GM10266 (cell line): ENCODE measurements around the gene ASIC5.

ENCODE experiments used
- DNase-seq: peaks from one replicate; pipeline ENCODE4 v3.0.0; 2012; ENCODE audit errors: extremely low spot score
- CTCF ChIP-seq: IDR thresholded peaks from 2 replicates; pipeline ENCODE4 v1.5.1; 2012; ENCODE audit warnings: mild to moderate bottlenecking, low read depth; ENCODE audit not compliant: control insufficient read depth, insufficient read depth; ENCODE audit errors: missing control alignments

ASIC5 gene

GRCh38 chr4:155794589-155795236, 71.4 kb downstream of the ASIC5 start:
- DNase-seq = no peak
- no peak for TF ChIP-seq CTCF

GRCh38 chr4:155789982-155790381, 76.1 kb downstream of the ASIC5 start:
- no peak for TF ChIP-seq CTCF

GRCh38 chr4:155789391-155789790, 76.7 kb downstream of the ASIC5 start:
- DNase-seq = no peak
- no peak for TF ChIP-seq CTCF

More at GRCh38 chr4:155789982-155790381, 76.1 kb downstream of the ASIC5 start:
- no peak for DNase-seq

- peak; percentile 85 for TF ChIP-seq CTCF
- DNase-seq = peak; percentile 40
Measured at GRCh38 chr4:155787113-155787710, 78.9 kb downstream of the ASIC5 start.

GRCh38 chr4:155785828-155786227, 80.2 kb downstream of the ASIC5 start:
- no peak for DNase-seq
- no peak for TF ChIP-seq CTCF

- DNase-seq = no peak
- no peak for TF ChIP-seq CTCF
Measured at GRCh38 chr4:155784637-155785036, 81.4 kb downstream of the ASIC5 start.

GRCh38 chr4:155781249-155781831, 84.7 kb downstream of the ASIC5 start:
- no peak for TF ChIP-seq CTCF
- no peak for DNase-seq
